Mesenchymal stem cell (in vitro differentiated cells and primary cell): ENCODE results near the gene EPB41L2.
A peak's percentile ranks its signal among the peaks of the same experiment; 100 is the strongest.
"Not testable (repeated sequence)": the region's sequence is repeated elsewhere in the genome, so short reads cannot be mapped to it uniquely, and the experiment has no call there.

Source experiments
- DNase-seq: peaks from one replicate; pipeline ENCODE4 v3.0.0-alpha.2; 2013
- H2AFZ ChIP-seq: one replicate; pipeline ENCODE4 v1.6.1; 2013; ENCODE audit warnings: low read depth, mild to moderate bottlenecking, control low read depth, inconsistent platforms, low read length, moderate library complexity
- H2AK5ac ChIP-seq: 2 replicates; pipeline ENCODE4 v1.6.1; 2013; ENCODE audit warnings: low read length, moderate library complexity, mild to moderate bottlenecking, inconsistent platforms; ENCODE audit not compliant: severe bottlenecking
- H2BK120ac ChIP-seq: one replicate; pipeline ENCODE4 v1.6.1; 2013; ENCODE audit warnings: low read depth, mild to moderate bottlenecking, inconsistent platforms, low read length, moderate library complexity
- H2BK12ac ChIP-seq, 2 experiments: one replicate each; pipeline ENCODE4 v1.6.1; 2013; ENCODE audit warnings: inconsistent platforms in 2 of 2, low read length in 2 of 2, mild to moderate bottlenecking in 2 of 2, moderate library complexity in 2 of 2, control low read depth in 1 of 2
- H2BK15ac ChIP-seq: one replicate; pipeline ENCODE4 v1.6.1; 2013; ENCODE audit warnings: mild to moderate bottlenecking, low read depth, inconsistent platforms; ENCODE audit not compliant: poor library complexity, severe bottlenecking
- H2BK5ac ChIP-seq: 2 replicates; pipeline ENCODE4 v1.6.1; 2013; ENCODE audit warnings: low read depth, mild to moderate bottlenecking, low read length, control low read depth, inconsistent platforms; ENCODE audit not compliant: poor library complexity, severe bottlenecking
- H3K14ac ChIP-seq, 2 experiments: one replicate each; pipeline ENCODE4 v1.6.1; 2013; ENCODE audit warnings: inconsistent platforms in 2 of 2, low read length in 2 of 2, control low read depth in 1 of 2, mild to moderate bottlenecking in 1 of 2, moderate library complexity in 1 of 2
- H3K18ac ChIP-seq, 2 experiments: one replicate each; pipeline ENCODE4 v1.6.1; 2013; ENCODE audit warnings: inconsistent platforms in 2 of 2, low read length in 2 of 2, control low read depth in 1 of 2, low read depth in 1 of 2, mild to moderate bottlenecking in 1 of 2
- H3K23ac ChIP-seq, 2 experiments: one replicate each; pipeline ENCODE4 v1.6.1; 2013; ENCODE audit warnings: inconsistent platforms in 2 of 2, low read length in 2 of 2, mild to moderate bottlenecking in 2 of 2, moderate library complexity in 2 of 2, control low read depth in 1 of 2
- H3K27ac ChIP-seq: 2 replicates; pipeline ENCODE4 v1.5.1; 2013; ENCODE audit warnings: mild to moderate bottlenecking, moderate library complexity, low read length, control low read depth, inconsistent platforms; ENCODE audit not compliant: poor library complexity, severe bottlenecking
- H3K27me3 ChIP-seq, 2 experiments: 2 replicates each; pipeline versions ENCODE4 v1.6.1 to v1.7.0; 2013; ENCODE audit warnings: low read length in 2 of 2, mild to moderate bottlenecking in 2 of 2, moderate library complexity in 2 of 2, control low read depth in 1 of 2, inconsistent platforms in 1 of 2; ENCODE audit not compliant: control insufficient read depth in 1 of 2, insufficient read depth in 1 of 2
- H3K36me3 ChIP-seq, 2 experiments: 2 replicates each; pipeline versions ENCODE4 v1.6.1 to v1.7.0; 2013; ENCODE audit warnings: low read length in 2 of 2, control low read depth in 1 of 2, inconsistent platforms in 1 of 2, low read depth in 1 of 2, mild to moderate bottlenecking in 1 of 2; ENCODE audit not compliant: insufficient read depth in 2 of 2, control insufficient read depth in 1 of 2
- H3K4ac ChIP-seq, 2 experiments: one replicate each; pipeline ENCODE4 v1.6.1; 2013; ENCODE audit warnings: inconsistent platforms in 2 of 2, low read length in 2 of 2, mild to moderate bottlenecking in 2 of 2, moderate library complexity in 2 of 2, control low read depth in 1 of 2, low read depth in 1 of 2
- H3K4me1 ChIP-seq: 2 replicates; pipeline ENCODE4 v1.6.1; 2013; ENCODE audit warnings: low read depth, low read length, control low read depth; ENCODE audit not compliant: control insufficient read depth, insufficient read depth
- H3K4me2 ChIP-seq: 2 replicates; pipeline ENCODE4 v1.6.1; 2013; ENCODE audit warnings: low read length, mild to moderate bottlenecking, inconsistent platforms; ENCODE audit not compliant: poor library complexity, severe bottlenecking
- H3K4me3 ChIP-seq, 2 experiments: 2 replicates each; pipeline versions ENCODE4 v1.5.1 to v1.7.0; 2013; ENCODE audit warnings: low read length in 2 of 2, mild to moderate bottlenecking in 2 of 2, control low read depth in 1 of 2, low read depth in 1 of 2; ENCODE audit not compliant: insufficient read depth in 1 of 2
- H3K79me1 ChIP-seq: replicated peaks from 2 replicates; pipeline ENCODE4 v1.6.1; 2013; ENCODE audit warnings: mild to moderate bottlenecking, control low read depth, low read length, inconsistent platforms; ENCODE audit not compliant: poor library complexity, severe bottlenecking
- H3K9ac ChIP-seq: 2 replicates; pipeline ENCODE4 v1.7.0; 2013; ENCODE audit warnings: mild to moderate bottlenecking, low read length, moderate library complexity
- H3K9me3 ChIP-seq: 2 replicates; pipeline ENCODE4 v1.7.0; 2013; ENCODE audit warnings: mild to moderate bottlenecking, low read length; ENCODE audit not compliant: control insufficient read depth
- H4K8ac ChIP-seq: one replicate; pipeline ENCODE4 v1.6.1; 2013; ENCODE audit warnings: inconsistent platforms, mild to moderate bottlenecking, low read length, moderate library complexity
- H4K91ac ChIP-seq: one replicate; pipeline ENCODE4 v1.6.1; 2013; ENCODE audit warnings: mild to moderate bottlenecking, low read length, inconsistent platforms
- WGBS: methylation state at CpG from one replicate; pipeline ENCODE4 v1.1.7; 2013; ENCODE audit warnings: mixed read lengths; 5-methylcytosine and 5-hydroxymethylcytosine counted together

EPB41L2 gene

GRCh38 chr6:130814506-130814905 is 248.5 kb downstream of the EPB41L2 start:
- WGBS = 93% methylated on average over 3 of the region's 3 CpGs
- Histone ChIP-seq H2AK5ac (no peak overlapping the region), H3K4me3 (no peak overlapping the region)

GRCh38 chr6:130811932-130812331 is 251.1 kb downstream of the EPB41L2 start:
- Histone ChIP-seq H2BK15ac (no peak overlapping the region), H3K27ac (no peak overlapping the region), H3K9me3 (no peaks in the 10 kb centered on the region), H3K4me3 (no peak overlapping the region), H3K79me1 (no peaks in the 10 kb centered on the region), H2AK5ac (no peak overlapping the region), H2AFZ (no peak overlapping the region), H2BK12ac (no peak overlapping the region), H2BK120ac (no peak overlapping the region), H3K23ac (no peak overlapping the region), H3K36me3 (no peaks in the 10 kb centered on the region), H4K91ac (no peak overlapping the region), H3K18ac (no peak overlapping the region), H2BK5ac (no peak overlapping the region), H3K9ac (no peak overlapping the region), H4K8ac (no peak overlapping the region), H3K4ac (no peak overlapping the region), H3K4me1 (no peaks in the 10 kb centered on the region), H3K14ac (no peak overlapping the region), H3K4me2 (no peak overlapping the region), H3K27me3 (no peaks in the 10 kb centered on the region)
- WGBS = 86% methylated on average over 5 of the region's 5 CpGs
- peak; percentile 62 for DNase-seq

More at GRCh38 chr6:130814506-130814905, 248.5 kb downstream of the EPB41L2 start:
- Histone ChIP-seq H3K18ac (no peak overlapping the region), H3K27ac (no peak overlapping the region), H3K79me1 (no peaks in the 10 kb centered on the region), H3K9ac (no peak overlapping the region), H3K4me2 (no peak overlapping the region), H4K91ac (no peak overlapping the region), H2BK120ac (no peak overlapping the region), H2BK15ac (no peak overlapping the region), H3K4me1 (no peaks in the 10 kb centered on the region), H3K23ac (no peak overlapping the region), H2BK12ac (no peak overlapping the region), H3K4ac (no peak overlapping the region), H2BK5ac (no peak overlapping the region), H3K14ac (no peak overlapping the region), H3K36me3 (no peaks in the 10 kb centered on the region), H2AFZ (no peak overlapping the region), H3K9me3 (no peaks in the 10 kb centered on the region), H3K27me3 (no peaks in the 10 kb centered on the region), H4K8ac (no peak overlapping the region)
- no peak for DNase-seq

- no peak overlapping the region for H4K91ac ChIP-seq
- no peak overlapping the region for H3K4me3 ChIP-seq
- no peak overlapping the region for H3K23ac ChIP-seq
- 37% methylated on average over 9 of the region's 9 CpGs for WGBS
- no peaks in the 10 kb centered on the region for H3K4me1 ChIP-seq
- H3K18ac ChIP-seq = no peak overlapping the region
- no peak overlapping the region for H2BK15ac ChIP-seq
- H3K9me3 ChIP-seq = no peaks in the 10 kb centered on the region
- DNase-seq = peak; percentile 60
- H2BK12ac ChIP-seq = no peak overlapping the region
- no peak overlapping the region for H3K4me2 ChIP-seq
- no peak overlapping the region for H2BK5ac ChIP-seq
- H2AFZ ChIP-seq = no peak overlapping the region
- H3K27ac ChIP-seq = no peak overlapping the region
- H3K36me3 ChIP-seq = no peaks in the 10 kb centered on the region
- no peaks in the 10 kb centered on the region for H3K79me1 ChIP-seq
- no peak overlapping the region for H2AK5ac ChIP-seq
- H3K27me3 ChIP-seq = no peaks in the 10 kb centered on the region
- H3K9ac ChIP-seq = no peak overlapping the region
- no peak overlapping the region for H3K4ac ChIP-seq
- H3K14ac ChIP-seq = no peak overlapping the region
- no peak overlapping the region for H4K8ac ChIP-seq
- no peak overlapping the region for H2BK120ac ChIP-seq
Measured at GRCh38 chr6:130810307-130811030, 252.6 kb downstream of the EPB41L2 start.

GRCh38 chr6:130801368-130801767 is 261.7 kb downstream of the EPB41L2 start:
- peaks cover 20% of the 10 kb centered on the region for H3K9me3 ChIP-seq
- not testable (repeated sequence) for H3K36me3 ChIP-seq, H2AK5ac ChIP-seq, H3K4me3 ChIP-seq, H3K4me2 ChIP-seq, H2BK120ac ChIP-seq, H3K23ac ChIP-seq, H3K9ac ChIP-seq, H3K4ac ChIP-seq, H2AFZ ChIP-seq, H2BK15ac ChIP-seq, H3K4me1 ChIP-seq, H3K79me1 ChIP-seq, H4K8ac ChIP-seq, H2BK12ac ChIP-seq, H3K18ac ChIP-seq, H3K14ac ChIP-seq, H2BK5ac ChIP-seq, H3K27ac ChIP-seq, DNase-seq, H4K91ac ChIP-seq, H3K27me3 ChIP-seq
- WGBS = 97% methylated on average over 16 of the region's 37 CpGs
